Fibroblast of the aortic adventitia (primary cell): Measurements from ENCODE around the gene PRKN. TPM values are rescaled to one million over a fixed set of nuclear protein-coding genes. Genes with fewer than 3 reads are reported as not detected.

Experiments
- DNase-seq: peaks from one replicate; pipeline ENCODE4 v3.0.0-alpha.2; 2010; ENCODE audit warnings: low read depth
- H3K4me3 ChIP-seq: 2 replicates; pipeline ENCODE4 v1.5.1; 2011; ENCODE audit warnings: low read depth, mild to moderate bottlenecking, control low read depth, low read length, moderate library complexity
- CTCF ChIP-seq: IDR thresholded peaks from 2 replicates; pipeline ENCODE4 v1.5.1; 2011; ENCODE audit warnings: mild to moderate bottlenecking, low read length, control low read depth, inconsistent platforms; ENCODE audit not compliant: insufficient read depth
- total RNA-seq: library from RNA; depleted of rRNA; stranded (reverse); fragments of >200 nt; gene quantifications from 2 replicates; pipeline ENCODE4 v1.2.3, GENCODE V29; 2012; ENCODE audit warnings: low replicate concordance

The PRKN gene
- total RNA-seq, 1 donor = 2.0 TPM

GRCh38 chr6:161362266-161362665 lies 1365.3 kb downstream of the PRKN start:
- no peak for TF ChIP-seq CTCF
- DNase-seq = no peak
- no peak overlapping the region for H3K4me3 ChIP-seq

- no peak for TF ChIP-seq CTCF
- H3K4me3 ChIP-seq = no peak overlapping the region
- DNase-seq = no peak
Observed at GRCh38 chr6:161361529-161361928, 1366.0 kb downstream of the PRKN start.

GRCh38 chr6:161360520-161360919 lies 1367.0 kb downstream of the PRKN start:
- DNase-seq = no peak
- no peak overlapping the region for H3K4me3 ChIP-seq
- TF ChIP-seq CTCF = no peak

GRCh38 chr6:161359618-161359945 lies 1368.0 kb downstream of the PRKN start:
- DNase-seq = no peak
- no peak for TF ChIP-seq CTCF
- H3K4me3 ChIP-seq = no peak overlapping the region

- TF ChIP-seq CTCF = no peak
- no peak for DNase-seq
- H3K4me3 ChIP-seq = no peak overlapping the region
Observed at GRCh38 chr6:161356167-161356854, 1371.3 kb downstream of the PRKN start.

- TF ChIP-seq CTCF = no peak
- no peak for DNase-seq
- no peak overlapping the region for H3K4me3 ChIP-seq
Observed at GRCh38 chr6:161355696-161356095, 1371.9 kb downstream of the PRKN start.

- TF ChIP-seq CTCF = no peak
- DNase-seq = no peak
- H3K4me3 ChIP-seq = no peak overlapping the region
Observed at GRCh38 chr6:161354956-161355355, 1372.6 kb downstream of the PRKN start.
